ENCODE measurements around the gene LARP1.

Gene LARP1

GRCh38 chr5:154740483-154740882 is 14.7 kb upstream of the LARP1 start:
- peak; percentile 37 to 66 for DNase-seq
- Histone ChIP-seq H3K4me3 (no peak overlapping the region), H3K36me3 (no peaks in the 10 kb centered on the region), H3K27ac (no peak overlapping the region), H3K9me3 (no peaks in the 10 kb centered on the region), H3K27me3 (no peaks in the 10 kb centered on the region), H3K4me1 (peaks cover 0 to 3% (median 0%) of the 10 kb centered on the region in 4 donors)
- intact Hi-C loops (cut with DNase I; ENCODE audit: low total_unique reads), result no loop called here
- no peak for TF ChIP-seq CTCF (IDR thresholded peaks at IDR 0.05)

GRCh38 chr5:154740957-154741356 is 14.2 kb upstream of the LARP1 start:
- Histone ChIP-seq H3K27me3 (no peaks in the 10 kb centered on the region), H3K4me3 (no peak overlapping the region), H3K9me3 (no peaks in the 10 kb centered on the region), H3K36me3 (no peaks in the 10 kb centered on the region), H3K4me1 (peaks cover 0 to 3% (median 0%) of the 10 kb centered on the region in 4 donors), H3K27ac (no peak overlapping the region)
- intact Hi-C loops (cut with DNase I; ENCODE audit: low total_unique reads), result no loop called here
- no peak for TF ChIP-seq CTCF (IDR thresholded peaks at IDR 0.05)
- DNase-seq, result peak in 1 of 2 donors; percentile 39

- TF ChIP-seq CTCF (IDR thresholded peaks at IDR 0.05), result no peak
- Histone ChIP-seq H3K9me3 (no peaks in the 10 kb centered on the region), H3K36me3 (no peaks in the 10 kb centered on the region), H3K27ac (no peak overlapping the region), H3K4me3 (no peak overlapping the region), H3K27me3 (no peaks in the 10 kb centered on the region), H3K4me1 (peaks cover 0 to 3% (median 0%) of the 10 kb centered on the region in 4 donors)
- intact Hi-C loops (cut with DNase I; ENCODE audit: low total_unique reads), result no loop called here
- no peak for DNase-seq
Observed at GRCh38 chr5:154741415-154741814, 13.8 kb upstream of the LARP1 start.

GRCh38 chr5:154743812-154744211 is 11.4 kb upstream of the LARP1 start:
- H3K4me3 ChIP-seq, result no peak overlapping the region
- intact Hi-C loops (cut with DNase I; ENCODE audit: low total_unique reads), result no loop called here
- no peak for DNase-seq
- no peaks in the 10 kb centered on the region for H3K27me3 ChIP-seq
- no peaks in the 10 kb centered on the region for H3K9me3 ChIP-seq
- TF ChIP-seq CTCF (IDR thresholded peaks at IDR 0.05), result no peak
- no peaks in the 10 kb centered on the region for H3K36me3 ChIP-seq
- H3K27ac ChIP-seq, result no peak overlapping the region
- peaks cover 0 to 3% (median 0%) of the 10 kb centered on the region in 4 donors for H3K4me1 ChIP-seq

GRCh38 chr5:154745349-154745748 is 9.8 kb upstream of the LARP1 start:
- no peak overlapping the region for H3K4me3 ChIP-seq
- intact Hi-C loops (cut with DNase I; ENCODE audit: low total_unique reads), result no loop called here

More at GRCh38 chr5:154745349-154745748, 9.8 kb upstream of the LARP1 start:
- Histone ChIP-seq H3K4me1 (peaks cover 0 to 8% (median 0%) of the 10 kb centered on the region in 4 donors), H3K27ac (no peak overlapping the region), H3K9me3 (no peaks in the 10 kb centered on the region), H3K27me3 (no peaks in the 10 kb centered on the region), H3K36me3 (no peaks in the 10 kb centered on the region)
- DNase-seq, result no peak
- no peak for TF ChIP-seq CTCF (IDR thresholded peaks at IDR 0.05)

All from tibial artery (tissue), 4 donors.